GM12875 (cell line): ENCODE results near the gene MAGEA3.
"Not testable (repeated sequence)": the region's sequence is repeated elsewhere in the genome, so short reads cannot be mapped to it uniquely, and the experiment has no call there.

Experiments
- H3K4me3 ChIP-seq: one replicate; pipeline ENCODE4 v1.5.1; 2011; ENCODE audit warnings: low read depth, low read length, control low read depth
- TF ChIP-seq, protein P1 (sequence below): IDR thresholded peaks from 2 replicates; pipeline ENCODE4 v1.5.1; 2011; ENCODE audit warnings: low read depth, mild to moderate bottlenecking, control low read depth, inconsistent platforms, low read length, moderate library complexity, borderline replicate concordance; ENCODE audit not compliant: insufficient read depth

MAGEA3 gene, protein sequence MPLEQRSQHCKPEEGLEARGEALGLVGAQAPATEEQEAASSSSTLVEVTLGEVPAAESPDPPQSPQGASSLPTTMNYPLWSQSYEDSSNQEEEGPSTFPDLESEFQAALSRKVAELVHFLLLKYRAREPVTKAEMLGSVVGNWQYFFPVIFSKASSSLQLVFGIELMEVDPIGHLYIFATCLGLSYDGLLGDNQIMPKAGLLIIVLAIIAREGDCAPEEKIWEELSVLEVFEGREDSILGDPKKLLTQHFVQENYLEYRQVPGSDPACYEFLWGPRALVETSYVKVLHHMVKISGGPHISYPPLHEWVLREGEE

DNA sequence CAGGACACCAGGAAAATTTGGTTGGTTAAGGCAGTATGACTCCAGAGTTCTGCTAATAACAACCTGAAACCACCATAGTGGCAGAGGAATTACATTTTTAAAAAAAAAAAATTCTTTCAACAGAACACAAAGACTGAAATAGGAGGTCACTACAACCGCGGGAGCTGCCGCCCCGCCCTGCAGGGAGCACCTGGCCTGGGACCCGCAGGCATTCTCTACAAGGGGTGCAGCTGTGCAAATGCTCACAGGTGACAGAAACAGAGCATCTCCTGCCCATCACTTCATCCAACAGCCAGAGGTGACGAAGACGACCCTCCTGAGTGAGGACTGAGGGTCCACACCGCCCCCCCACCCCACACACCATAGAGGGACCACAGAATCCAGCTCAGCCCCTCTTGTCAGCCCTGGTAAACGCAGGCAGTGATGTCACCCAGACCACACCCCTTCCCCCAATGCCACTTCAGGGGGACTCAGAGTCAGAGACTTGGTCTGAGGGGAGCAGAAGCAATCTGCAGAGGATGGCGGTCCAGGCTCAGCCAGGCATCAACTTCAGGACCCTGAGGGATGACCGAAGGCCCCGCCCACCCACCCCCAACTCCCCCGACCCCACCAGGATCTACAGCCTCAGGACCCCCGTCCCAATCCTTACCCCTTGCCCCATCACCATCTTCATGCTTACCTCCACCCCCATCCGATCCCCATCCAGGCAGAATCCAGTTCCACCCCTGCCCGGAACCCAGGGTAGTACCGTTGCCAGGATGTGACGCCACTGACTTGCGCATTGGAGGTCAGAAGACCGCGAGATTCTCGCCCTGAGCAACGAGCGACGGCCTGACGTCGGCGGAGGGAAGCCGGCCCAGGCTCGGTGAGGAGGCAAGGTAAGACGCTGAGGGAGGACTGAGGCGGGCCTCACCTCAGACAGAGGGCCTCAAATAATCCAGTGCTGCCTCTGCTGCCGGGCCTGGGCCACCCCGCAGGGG lies at the start of gene MAGEA3:
TSS of gene MAGEA3 (plus strand) at position 843 of the 980 bp plus-strand sequence. CDS start 2,039 bp downstream, outside the sequence.
- not testable (repeated sequence) for H3K4me3 ChIP-seq

DNA sequence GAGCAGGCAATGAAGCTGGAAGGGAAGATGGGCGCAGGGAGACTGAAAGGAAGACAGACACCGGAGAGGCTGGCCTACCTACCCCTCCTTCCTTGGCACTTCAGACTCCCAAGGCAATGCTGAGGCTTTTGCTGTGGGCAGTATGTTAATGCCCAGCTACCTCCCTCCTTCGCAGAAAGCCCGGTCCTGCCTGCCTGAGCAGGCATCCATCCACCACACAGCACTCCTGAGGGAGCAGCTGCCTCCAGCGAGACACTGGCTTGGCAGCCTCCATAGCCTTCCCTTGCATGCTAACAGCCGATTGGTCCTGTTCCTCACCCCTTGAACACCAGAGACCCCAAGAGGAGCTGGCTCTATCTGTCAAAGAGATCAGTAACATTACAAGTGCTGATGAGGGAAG lies 46.5 kb upstream of the MAGEA3 start:
- TF ChIP-seq, protein P1, sequence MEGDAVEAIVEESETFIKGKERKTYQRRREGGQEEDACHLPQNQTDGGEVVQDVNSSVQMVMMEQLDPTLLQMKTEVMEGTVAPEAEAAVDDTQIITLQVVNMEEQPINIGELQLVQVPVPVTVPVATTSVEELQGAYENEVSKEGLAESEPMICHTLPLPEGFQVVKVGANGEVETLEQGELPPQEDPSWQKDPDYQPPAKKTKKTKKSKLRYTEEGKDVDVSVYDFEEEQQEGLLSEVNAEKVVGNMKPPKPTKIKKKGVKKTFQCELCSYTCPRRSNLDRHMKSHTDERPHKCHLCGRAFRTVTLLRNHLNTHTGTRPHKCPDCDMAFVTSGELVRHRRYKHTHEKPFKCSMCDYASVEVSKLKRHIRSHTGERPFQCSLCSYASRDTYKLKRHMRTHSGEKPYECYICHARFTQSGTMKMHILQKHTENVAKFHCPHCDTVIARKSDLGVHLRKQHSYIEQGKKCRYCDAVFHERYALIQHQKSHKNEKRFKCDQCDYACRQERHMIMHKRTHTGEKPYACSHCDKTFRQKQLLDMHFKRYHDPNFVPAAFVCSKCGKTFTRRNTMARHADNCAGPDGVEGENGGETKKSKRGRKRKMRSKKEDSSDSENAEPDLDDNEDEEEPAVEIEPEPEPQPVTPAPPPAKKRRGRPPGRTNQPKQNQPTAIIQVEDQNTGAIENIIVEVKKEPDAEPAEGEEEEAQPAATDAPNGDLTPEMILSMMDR: no peak
- H3K4me3 ChIP-seq: no peak overlapping the region

DNA sequence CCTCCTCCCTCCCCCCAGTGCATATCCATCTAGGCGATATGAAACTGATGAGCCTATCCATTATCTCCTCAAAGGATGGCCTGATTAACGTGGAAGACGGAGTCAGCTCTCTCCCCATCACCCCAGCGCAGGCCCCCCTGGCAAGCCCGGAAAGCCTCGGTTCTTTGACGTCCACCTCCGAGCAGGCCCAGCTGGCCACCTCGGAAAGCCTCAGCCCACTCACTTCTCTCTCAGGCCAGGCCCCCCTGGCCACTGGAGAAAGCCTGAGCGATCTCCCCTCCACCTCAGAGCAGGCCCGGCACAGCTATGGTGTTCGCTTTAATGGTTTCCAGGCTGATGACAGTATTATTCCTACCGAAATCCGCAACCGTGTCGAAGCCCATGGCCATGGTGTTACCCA lies 46.1 kb upstream of the MAGEA3 start:
- H3K4me3 ChIP-seq: no peak overlapping the region
- TF ChIP-seq, protein P1: no peak

DNA sequence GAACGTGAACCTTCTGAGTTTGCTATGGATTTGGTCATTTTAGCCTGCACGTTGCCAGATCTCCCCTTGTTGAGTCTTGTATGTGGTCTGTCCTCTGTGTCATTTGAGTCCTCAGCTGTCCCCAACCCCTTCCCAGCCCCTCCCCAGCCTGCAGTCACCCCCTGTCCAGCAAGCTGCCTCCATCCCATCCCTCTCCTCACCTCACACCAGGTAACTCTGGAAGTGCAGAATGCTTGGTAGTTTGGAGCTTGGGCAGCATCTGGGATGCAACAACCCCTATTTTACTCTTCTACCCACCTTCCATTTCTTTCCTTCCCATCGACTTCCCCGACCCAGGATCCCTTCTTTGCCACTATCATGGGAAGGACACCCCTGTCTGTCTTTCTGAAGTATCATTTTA lies 42.5 kb upstream of the MAGEA3 start:
- TF ChIP-seq, protein P1: no peak
- H3K4me3 ChIP-seq: no peak overlapping the region

DNA sequence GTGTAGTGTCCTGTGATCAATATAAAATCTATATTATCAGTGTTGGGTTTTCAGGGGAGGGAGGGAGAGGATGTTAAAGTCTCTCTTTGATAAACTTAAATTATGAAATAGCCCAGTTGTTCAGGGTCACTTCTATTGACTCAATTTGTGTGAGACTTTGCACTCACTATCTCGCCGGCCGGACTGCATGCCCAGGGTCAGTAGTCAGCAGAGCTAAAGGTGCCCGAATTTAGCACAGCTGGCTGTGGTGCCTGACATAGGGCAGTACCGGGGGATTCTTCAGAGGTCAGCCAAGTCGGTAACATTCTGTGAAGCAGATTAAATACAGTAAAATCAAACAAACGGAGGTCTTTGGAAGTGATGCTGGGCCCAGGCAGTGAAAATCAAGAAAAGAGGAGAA lies 41.7 kb upstream of the MAGEA3 start:
- H3K4me3 ChIP-seq: no peak overlapping the region
- TF ChIP-seq, protein P1: no peak

DNA sequence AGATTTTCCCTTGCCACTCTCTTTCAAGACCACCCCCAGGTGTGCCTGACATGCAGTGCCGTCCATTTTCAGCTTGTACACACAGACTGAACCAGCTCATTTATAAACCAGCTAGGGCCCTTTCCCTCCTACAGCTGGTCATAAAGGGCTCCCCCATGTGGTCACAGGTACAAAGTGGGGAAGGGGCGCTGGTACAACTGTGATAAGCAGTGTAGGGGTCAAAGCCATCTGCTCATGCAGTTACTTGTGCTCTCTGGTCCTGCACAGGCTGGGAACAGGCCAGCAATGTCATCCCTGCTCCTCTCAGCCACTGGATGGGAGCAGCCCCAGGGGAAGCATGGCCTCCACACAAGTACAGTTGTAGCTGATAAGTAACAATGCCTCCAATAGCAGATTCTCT lies 40.3 kb upstream of the MAGEA3 start:
- TF ChIP-seq, protein P1: no peak
- no peak overlapping the region for H3K4me3 ChIP-seq

DNA sequence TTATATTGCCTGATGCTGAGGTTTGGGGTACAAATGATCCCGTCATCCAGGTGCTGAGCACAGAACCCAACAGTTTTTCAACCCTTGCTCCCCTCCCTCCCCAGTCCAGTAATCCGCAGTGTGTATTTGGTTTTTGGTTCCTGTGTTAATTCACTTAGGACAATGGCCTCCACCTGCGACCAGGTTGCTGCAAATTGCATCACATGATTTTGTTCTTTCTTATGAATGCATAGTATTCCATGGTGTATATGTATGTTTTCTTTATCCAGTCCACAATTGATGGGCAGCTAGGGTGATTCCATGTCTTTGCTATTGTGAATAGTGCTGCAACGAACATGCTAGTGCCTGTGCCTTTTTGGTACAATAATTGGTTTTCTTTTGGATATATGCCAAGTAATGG lies 35.5 kb upstream of the MAGEA3 start:
- TF ChIP-seq, protein P1: no peak
- no peak overlapping the region for H3K4me3 ChIP-seq
